GM18907 (cell line): ENCODE measurements around the gene CDH16.

Experiments
- ATAC-seq: cut with Tn5 transposase; IDR thresholded peaks from one replicate; pipeline ENCODE4 v1.9.1; 2021; ENCODE audit warnings: mild to moderate bottlenecking, moderate library complexity; ENCODE audit not compliant: unreplicated experiment

CDH16 gene

GRCh38 chr16:66911801-66912200, 6.9 kb downstream of the CDH16 start:
- ATAC-seq: no peak

- no peak for ATAC-seq
Measured at GRCh38 chr16:66911112-66911511, 7.6 kb downstream of the CDH16 start.

GRCh38 chr16:66910175-66910940, 8.3 kb downstream of the CDH16 start:
- ATAC-seq: no peak

- no peak for ATAC-seq
Measured at GRCh38 chr16:66908762-66909559, 9.7 kb downstream of the CDH16 start.

GRCh38 chr16:66908116-66908515, 10.6 kb downstream of the CDH16 start:
- no peak for ATAC-seq

- no peak for ATAC-seq
Measured at GRCh38 chr16:66906916-66907836, 11.5 kb downstream of the CDH16 start.

GRCh38 chr16:66905633-66906539, 12.8 kb downstream of the CDH16 start:
- no peak for ATAC-seq

GRCh38 chr16:66904846-66905632, 13.6 kb downstream of the CDH16 start:
- no peak for ATAC-seq

- no peak for ATAC-seq
Measured at GRCh38 chr16:66904428-66904845, 14.2 kb downstream of the CDH16 start.

- no peak for ATAC-seq
Measured at GRCh38 chr16:66903544-66904427, 14.9 kb downstream of the CDH16 start.

- no peak for ATAC-seq
Measured at GRCh38 chr16:66902648-66903543, 15.8 kb downstream of the CDH16 start.

GRCh38 chr16:66901626-66902025, 17.1 kb downstream of the CDH16 start:
- no peak for ATAC-seq

GRCh38 chr16:66900721-66901441, 17.8 kb downstream of the CDH16 start:
- ATAC-seq: no peak

- no peak for ATAC-seq
Measured at GRCh38 chr16:66899945-66900710, 18.6 kb downstream of the CDH16 start.

- ATAC-seq: no peak
Measured at GRCh38 chr16:66899310-66899944, 19.3 kb downstream of the CDH16 start.
